ENCODE results near the gene ARHGEF38.

Gene ARHGEF38

DNA sequence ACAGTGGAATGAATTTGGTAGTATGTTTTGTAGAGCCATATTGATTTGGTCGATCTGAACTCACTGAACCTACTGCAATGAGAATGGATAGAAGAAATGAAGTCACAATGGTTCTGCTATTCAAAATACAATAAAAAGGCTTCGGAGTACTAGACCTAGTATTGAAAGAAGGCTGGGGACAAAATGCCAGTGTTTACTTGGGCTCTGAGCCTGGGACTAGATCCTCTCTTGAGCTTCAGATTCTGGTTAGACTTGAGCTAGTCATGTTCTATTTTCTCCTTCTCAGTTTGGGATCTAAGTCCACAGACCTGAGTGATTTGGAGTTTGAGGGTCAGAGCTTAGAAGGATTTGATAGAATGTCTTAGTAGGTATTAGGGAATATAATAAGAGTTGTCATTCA lies 146.2 kb downstream of the ARHGEF38 start:
- ChIA-PET CTCF (interaction anchor here (0.6 to 0.7 kb wide), 2 partner anchors 17 to 338 kb away, joined by 3 read pairs; no protein-coding TSS in a partner anchor), POLR2A (no interaction called here)
- H3K9me3 ChIP-seq (ENCODE audit: control insufficient read depth, insufficient read depth, low read depth, low read length) = no peaks in the 10 kb centered on the region
- H3K36me3 ChIP-seq (ENCODE audit: control insufficient read depth in 2 of 2, insufficient read depth in 1 of 2, low read length in 2 of 2) = peaks cover 12 to 60% of the 10 kb centered on the region in 2 experiments
- H3K27ac ChIP-seq (ENCODE audit: extremely low read depth, low read depth, low read length) = no peak overlapping the region
- TF ChIP-seq ZNF114 (tag by site-specific recombination; IDR thresholded peaks at IDR 0.05) (no peak), ZNF423 (tag by site-specific recombination; IDR thresholded peaks at IDR 0.05) (no peak), ZNF433 (tag by site-specific recombination; IDR thresholded peaks at IDR 0.05; ENCODE audit: low read depth) (no peak), ZNF792 (tag by site-specific recombination; IDR thresholded peaks at IDR 0.05) (no peak)
- H3K4me3 ChIP-seq (ENCODE audit: low read depth, low read length) = no peak overlapping the region
- no peaks in the 10 kb centered on the region for H3K4me1 ChIP-seq (ENCODE audit: control insufficient read depth, insufficient read depth, low read length)

DNA sequence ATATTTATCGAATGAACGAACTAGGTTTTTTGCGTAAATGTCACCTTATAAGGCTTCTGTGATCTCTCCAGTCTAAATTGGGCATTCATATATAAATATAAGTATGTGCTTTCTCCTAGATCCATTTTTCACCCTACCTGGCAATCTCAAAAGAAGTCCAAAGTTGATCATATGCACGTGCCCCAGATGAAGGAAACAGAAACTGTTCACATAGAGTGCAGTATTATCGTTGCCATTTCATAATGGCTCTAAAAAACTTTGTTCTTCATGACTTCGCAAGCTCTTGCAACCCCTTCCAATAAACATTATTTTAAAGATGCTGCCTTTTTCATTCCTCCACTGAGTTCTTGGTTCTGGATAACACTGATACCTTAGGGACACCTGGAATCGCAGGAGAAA lies 155.4 kb downstream of the ARHGEF38 start:
- Histone ChIP-seq H3K9me3 (ENCODE audit: control insufficient read depth, insufficient read depth, low read depth, low read length) (no peaks in the 10 kb centered on the region), H3K27ac (ENCODE audit: extremely low read depth, low read depth, low read length) (peak overlapping the region; percentile 82), H3K36me3 (ENCODE audit: control insufficient read depth in 2 of 2, insufficient read depth in 1 of 2, low read length in 2 of 2) (peaks cover 0 to 15% of the 10 kb centered on the region in 2 experiments; a peak in 1 of 3 replicates), H3K4me3 (ENCODE audit: low read depth, low read length) (peak overlapping the region; percentile 81), H3K4me1 (ENCODE audit: control insufficient read depth, insufficient read depth, low read length) (0 out of 2 replicates have a peak, but pooled peaks cover 2% of the 10 kb centered on the region)
- CTCF ChIA-PET = no interaction called here
- POLR2A ChIA-PET = no interaction called here
- TF ChIP-seq, protein P1, sequence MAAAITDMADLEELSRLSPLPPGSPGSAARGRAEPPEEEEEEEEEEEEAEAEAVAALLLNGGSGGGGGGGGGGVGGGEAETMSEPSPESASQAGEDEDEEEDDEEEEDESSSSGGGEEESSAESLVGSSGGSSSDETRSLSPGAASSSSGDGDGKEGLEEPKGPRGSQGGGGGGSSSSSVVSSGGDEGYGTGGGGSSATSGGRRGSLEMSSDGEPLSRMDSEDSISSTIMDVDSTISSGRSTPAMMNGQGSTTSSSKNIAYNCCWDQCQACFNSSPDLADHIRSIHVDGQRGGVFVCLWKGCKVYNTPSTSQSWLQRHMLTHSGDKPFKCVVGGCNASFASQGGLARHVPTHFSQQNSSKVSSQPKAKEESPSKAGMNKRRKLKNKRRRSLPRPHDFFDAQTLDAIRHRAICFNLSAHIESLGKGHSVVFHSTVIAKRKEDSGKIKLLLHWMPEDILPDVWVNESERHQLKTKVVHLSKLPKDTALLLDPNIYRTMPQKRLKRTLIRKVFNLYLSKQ (tag by site-specific recombination; IDR thresholded peaks at IDR 0.05; ENCODE audit: borderline replicate concordance) = no peak
- TF ChIP-seq ZNF211 (tag by site-specific recombination; IDR thresholded peaks at IDR 0.05; ENCODE audit: low read depth) = no peak
- no peak for TF ChIP-seq ZNF529 (tag by site-specific recombination; IDR thresholded peaks at IDR 0.05; ENCODE audit: insufficient replicate concordance)
- TF ChIP-seq, protein P2, sequence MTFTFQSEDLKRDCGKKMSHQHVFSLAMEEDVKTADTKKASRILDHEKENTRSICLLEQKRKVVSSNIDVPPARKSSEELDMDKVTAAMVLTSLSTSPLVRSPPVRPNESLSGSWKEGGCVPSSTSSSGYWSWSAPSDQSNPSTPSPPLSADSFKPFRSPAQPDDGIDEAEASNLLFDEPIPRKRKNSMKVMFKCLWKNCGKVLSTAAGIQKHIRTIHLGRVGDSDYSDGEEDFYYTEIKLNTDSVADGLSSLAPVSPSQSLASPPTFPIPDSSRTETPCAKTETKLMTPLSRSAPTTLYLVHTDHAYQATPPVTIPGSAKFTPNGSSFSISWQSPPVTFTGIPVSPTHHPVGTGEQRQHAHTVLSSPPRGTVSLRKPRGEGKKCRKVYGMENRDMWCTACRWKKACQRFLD (tag by site-specific recombination; IDR thresholded peaks at IDR 0.05) = no peak
- TF ChIP-seq ZNF544 (tag by site-specific recombination; IDR thresholded peaks at IDR 0.05) = no peak

DNA sequence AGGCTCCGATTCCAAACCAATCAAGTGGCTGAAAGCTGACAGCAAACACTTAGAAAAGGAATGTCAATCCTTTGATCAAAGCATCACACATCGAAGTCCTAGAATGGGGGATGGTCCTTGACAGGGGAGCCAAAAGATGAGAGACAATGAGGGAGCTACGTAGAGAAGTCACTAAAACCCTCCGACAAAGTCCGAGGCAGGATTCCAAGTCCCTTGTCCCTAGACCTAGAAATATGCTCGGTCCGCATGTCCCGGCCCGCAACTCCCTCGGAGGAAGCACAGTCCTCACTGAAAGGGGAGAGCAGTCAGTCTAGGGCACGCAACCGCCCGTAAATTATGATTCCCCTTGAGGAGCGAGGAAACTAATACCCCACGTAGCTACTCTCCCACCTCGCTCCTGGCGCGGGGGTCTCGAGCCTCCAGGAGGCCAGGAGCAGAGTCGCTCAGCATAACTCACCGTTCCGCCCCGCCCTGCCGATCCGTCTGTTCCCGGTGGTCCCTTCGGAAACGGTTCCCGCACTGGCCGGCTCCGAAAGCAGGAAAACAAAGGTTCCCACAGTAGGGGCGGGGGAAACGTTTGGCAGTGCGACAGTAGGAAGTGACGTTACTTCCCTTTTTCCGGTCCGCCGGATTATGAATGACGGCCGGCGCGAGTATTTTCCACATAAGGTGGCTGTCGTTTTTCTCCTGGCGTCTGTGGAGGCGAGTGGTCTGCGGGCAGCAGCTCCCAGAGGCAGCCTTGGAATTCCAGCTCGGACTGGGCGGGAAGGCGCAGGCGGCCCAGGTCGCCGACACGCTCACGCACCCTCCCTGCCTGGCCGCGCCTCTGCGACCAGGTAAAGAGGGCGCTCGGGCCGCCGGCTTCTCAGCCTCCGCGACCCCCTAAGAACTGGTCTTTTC lies 156.0 kb downstream of the ARHGEF38 start, which contains the start of the genes GSTCD and INTS12:
GSTCD (plus strand) TSS at position 604 of the 900 bp plus-strand sequence. CDS start 8,830 bp downstream, outside the sequence.
INTS12 (minus strand) TSS at position 509 of the 900 bp plus-strand sequence. CDS start 8,684 bp downstream, outside the sequence.
- CTCF ChIA-PET = interaction anchor here (0.5 kb wide), 1 partner anchor 343 kb away, joined by 3 read pairs; no protein-coding TSS in a partner anchor
- Histone ChIP-seq H3K4me3 (ENCODE audit: low read depth, low read length) (peak within 1 kb of the TSS; percentile 81), H3K27ac (ENCODE audit: extremely low read depth, low read depth, low read length) (peak within 1 kb of the TSS; percentile 82), H3K36me3 (ENCODE audit: control insufficient read depth in 2 of 2, insufficient read depth in 1 of 2, low read length in 2 of 2) (peaks cover 0 to 13% of the 10 kb centered on the region in 2 experiments; a peak in 1 of 3 replicates), H3K4me1 (ENCODE audit: control insufficient read depth, insufficient read depth, low read length) (0 out of 2 replicates have a peak, but pooled peaks cover 2% of the 10 kb centered on the region), H3K9me3 (ENCODE audit: control insufficient read depth, insufficient read depth, low read depth, low read length) (no peaks in the 10 kb centered on the region)
- POLR2A ChIA-PET = interaction anchor here (1.1 to 1.5 kb wide), 2 partner anchors 186 to 234 kb away, joined by 4 to 6 read pairs; partner anchors contain the start of gene PPA2
- TF ChIP-seq, protein P3, sequence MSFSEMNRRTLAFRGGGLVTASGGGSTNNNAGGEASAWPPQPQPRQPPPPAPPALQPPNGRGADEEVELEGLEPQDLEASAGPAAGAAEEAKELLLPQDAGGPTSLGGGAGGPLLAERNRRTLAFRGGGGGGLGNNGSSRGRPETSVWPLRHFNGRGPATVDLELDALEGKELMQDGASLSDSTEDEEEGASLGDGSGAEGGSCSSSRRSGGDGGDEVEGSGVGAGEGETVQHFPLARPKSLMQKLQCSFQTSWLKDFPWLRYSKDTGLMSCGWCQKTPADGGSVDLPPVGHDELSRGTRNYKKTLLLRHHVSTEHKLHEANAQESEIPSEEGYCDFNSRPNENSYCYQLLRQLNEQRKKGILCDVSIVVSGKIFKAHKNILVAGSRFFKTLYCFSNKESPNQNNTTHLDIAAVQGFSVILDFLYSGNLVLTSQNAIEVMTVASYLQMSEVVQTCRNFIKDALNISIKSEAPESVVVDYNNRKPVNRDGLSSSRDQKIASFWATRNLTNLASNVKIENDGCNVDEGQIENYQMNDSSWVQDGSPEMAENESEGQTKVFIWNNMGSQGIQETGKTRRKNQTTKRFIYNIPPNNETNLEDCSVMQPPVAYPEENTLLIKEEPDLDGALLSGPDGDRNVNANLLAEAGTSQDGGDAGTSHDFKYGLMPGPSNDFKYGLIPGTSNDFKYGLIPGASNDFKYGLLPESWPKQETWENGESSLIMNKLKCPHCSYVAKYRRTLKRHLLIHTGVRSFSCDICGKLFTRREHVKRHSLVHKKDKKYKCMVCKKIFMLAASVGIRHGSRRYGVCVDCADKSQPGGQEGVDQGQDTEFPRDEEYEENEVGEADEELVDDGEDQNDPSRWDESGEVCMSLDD (tag by site-specific recombination; IDR thresholded peaks at IDR 0.05) = peak; percentile 48; the same call in 1 of the 2 replicates
- TF ChIP-seq, protein P4, sequence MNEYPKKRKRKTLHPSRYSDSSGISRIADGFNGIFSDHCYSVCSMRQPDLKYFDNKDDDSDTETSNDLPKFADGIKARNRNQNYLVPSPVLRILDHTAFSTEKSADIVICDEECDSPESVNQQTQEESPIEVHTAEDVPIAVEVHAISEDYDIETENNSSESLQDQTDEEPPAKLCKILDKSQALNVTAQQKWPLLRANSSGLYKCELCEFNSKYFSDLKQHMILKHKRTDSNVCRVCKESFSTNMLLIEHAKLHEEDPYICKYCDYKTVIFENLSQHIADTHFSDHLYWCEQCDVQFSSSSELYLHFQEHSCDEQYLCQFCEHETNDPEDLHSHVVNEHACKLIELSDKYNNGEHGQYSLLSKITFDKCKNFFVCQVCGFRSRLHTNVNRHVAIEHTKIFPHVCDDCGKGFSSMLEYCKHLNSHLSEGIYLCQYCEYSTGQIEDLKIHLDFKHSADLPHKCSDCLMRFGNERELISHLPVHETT (tag by site-specific recombination; IDR thresholded peaks at IDR 0.05) = peak; percentile 98
- TF ChIP-seq, protein P5, sequence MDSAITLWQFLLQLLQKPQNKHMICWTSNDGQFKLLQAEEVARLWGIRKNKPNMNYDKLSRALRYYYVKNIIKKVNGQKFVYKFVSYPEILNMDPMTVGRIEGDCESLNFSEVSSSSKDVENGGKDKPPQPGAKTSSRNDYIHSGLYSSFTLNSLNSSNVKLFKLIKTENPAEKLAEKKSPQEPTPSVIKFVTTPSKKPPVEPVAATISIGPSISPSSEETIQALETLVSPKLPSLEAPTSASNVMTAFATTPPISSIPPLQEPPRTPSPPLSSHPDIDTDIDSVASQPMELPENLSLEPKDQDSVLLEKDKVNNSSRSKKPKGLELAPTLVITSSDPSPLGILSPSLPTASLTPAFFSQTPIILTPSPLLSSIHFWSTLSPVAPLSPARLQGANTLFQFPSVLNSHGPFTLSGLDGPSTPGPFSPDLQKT (IDR thresholded peaks at IDR 0.05; ENCODE audit: borderline replicate concordance, low read depth, low read length) = no peak
- TF ChIP-seq ZNF510 (tag by site-specific recombination; IDR thresholded peaks at IDR 0.05; ENCODE audit: insufficient replicate concordance) = peak; percentile 51
- TF ChIP-seq SALL2 (tag by site-specific recombination; IDR thresholded peaks at IDR 0.05; ENCODE audit: borderline replicate concordance) = peak; percentile 87; the same call in 1 of the 2 replicates
- no peak for TF ChIP-seq ZNF169 (tag by site-specific recombination; IDR thresholded peaks at IDR 0.05)
- TF ChIP-seq, protein P6, sequence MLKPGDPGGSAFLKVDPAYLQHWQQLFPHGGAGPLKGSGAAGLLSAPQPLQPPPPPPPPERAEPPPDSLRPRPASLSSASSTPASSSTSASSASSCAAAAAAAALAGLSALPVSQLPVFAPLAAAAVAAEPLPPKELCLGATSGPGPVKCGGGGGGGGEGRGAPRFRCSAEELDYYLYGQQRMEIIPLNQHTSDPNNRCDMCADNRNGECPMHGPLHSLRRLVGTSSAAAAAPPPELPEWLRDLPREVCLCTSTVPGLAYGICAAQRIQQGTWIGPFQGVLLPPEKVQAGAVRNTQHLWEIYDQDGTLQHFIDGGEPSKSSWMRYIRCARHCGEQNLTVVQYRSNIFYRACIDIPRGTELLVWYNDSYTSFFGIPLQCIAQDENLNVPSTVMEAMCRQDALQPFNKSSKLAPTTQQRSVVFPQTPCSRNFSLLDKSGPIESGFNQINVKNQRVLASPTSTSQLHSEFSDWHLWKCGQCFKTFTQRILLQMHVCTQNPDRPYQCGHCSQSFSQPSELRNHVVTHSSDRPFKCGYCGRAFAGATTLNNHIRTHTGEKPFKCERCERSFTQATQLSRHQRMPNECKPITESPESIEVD (tag by site-specific recombination; IDR thresholded peaks at IDR 0.05) = peak; percentile 32; the same call in 1 of the 2 replicates
- no peak for TF ChIP-seq ZNF16 (tag by site-specific recombination; IDR thresholded peaks at IDR 0.05; ENCODE audit: low read depth)

Measured in HEK293 (cell line).